SIG-M5 treated with dmso at 0.1 percent for 504 hours (cell line): ENCODE results near the gene SYPL1.

Experiments used
- DNase-seq: peaks from one replicate; lab custom pipeline; 2025; ENCODE audit not compliant: unreplicated experiment; lab: John Stamatoyannopoulos, UW

The SYPL1 gene

DNA sequence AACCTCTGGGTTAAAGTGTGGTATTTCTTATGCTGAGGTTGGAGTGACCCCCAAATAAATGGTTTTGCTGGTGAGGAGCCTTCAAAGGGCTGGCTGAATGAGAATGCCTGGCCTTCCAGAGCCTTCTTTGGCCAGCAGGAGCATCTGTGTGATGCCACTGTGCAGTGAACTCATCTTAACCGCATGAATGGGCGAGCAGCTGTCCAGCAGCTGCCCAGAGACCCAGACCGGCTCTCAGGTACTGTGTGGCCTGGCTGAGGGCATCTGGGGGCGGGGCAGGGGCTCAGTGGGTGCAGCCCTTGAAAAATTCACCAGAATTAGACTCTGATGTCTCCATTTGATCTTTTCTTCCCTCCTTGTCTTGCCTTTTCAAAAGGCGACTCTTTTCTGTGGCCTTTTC, 59.0 kb downstream of the SYPL1 start:
- no peak for DNase-seq

DNA sequence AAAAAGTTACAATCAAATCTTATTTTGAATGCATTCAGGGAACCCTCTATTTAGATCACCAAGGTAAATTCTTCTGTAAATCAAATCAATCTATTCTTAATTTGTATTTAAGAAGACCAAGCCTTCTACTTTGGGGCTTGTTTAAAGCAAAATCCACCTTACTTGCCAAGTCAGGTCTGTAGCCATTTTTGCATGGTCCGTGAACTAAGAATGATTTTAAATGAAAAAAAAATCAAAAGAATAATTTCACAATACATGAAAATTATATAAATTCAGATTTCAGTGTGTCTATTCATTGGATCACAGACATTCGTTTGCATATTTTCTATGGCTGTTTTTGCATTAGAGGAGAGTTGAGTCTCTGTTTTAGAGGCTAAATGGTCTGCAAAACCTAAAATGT, 59.4 kb downstream of the SYPL1 start:
- DNase-seq: no peak

DNA sequence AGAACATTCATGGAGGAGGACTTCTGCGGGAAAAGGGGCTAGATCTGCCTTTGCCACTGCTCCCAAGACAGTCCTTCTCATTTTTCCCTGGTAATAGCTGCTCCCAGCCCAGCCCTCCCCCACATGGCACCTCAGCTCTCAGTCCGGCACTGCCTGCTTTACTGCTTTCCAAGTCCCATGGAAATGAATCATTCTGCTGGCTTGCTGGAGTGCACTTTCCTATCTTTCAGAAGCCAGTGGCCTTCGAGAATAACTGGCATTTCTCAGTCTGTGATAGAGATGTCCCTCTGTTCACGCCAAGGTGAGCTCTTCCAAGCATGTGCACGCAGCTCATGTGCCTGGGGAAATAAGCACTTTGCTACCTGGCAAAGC, 61.4 kb downstream of the SYPL1 start:
- DNase-seq: no peak

DNA sequence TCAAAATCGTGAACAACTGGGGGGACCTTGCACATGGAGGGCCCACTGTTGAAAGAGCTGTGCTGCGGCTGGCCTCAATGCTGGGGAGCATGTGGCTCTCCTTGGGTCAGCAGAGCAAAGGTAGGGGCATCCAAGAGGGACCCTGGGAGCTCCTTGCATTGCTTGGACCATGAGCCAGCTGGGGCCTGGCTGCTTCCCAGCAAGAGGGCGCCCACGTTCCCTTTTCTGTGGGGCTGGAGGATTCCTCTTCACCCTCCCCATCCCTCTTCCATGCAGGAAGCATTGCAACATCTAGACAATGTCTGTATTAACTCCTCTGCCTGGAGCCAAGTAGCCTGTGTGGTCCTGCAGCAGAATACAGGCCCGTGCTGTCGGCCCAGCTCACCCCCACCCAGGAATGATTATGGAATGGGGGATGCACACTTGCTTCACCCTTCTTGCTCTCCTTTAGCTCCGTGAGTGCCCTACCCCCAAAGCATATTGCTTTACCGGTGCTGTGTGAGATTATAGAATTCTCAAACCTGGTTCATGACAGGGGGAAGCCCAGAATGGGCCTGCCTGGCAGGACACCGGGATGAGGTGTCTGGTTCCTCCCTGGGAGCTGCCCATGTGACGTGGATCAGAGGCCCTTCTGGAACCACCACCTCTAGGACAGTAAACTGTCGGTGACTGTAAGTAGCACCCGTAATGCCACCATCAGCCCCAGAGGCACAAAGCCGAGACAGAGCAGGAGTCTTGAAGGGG, 61.9 kb downstream of the SYPL1 start:
- peak; percentile 26 for DNase-seq

DNA sequence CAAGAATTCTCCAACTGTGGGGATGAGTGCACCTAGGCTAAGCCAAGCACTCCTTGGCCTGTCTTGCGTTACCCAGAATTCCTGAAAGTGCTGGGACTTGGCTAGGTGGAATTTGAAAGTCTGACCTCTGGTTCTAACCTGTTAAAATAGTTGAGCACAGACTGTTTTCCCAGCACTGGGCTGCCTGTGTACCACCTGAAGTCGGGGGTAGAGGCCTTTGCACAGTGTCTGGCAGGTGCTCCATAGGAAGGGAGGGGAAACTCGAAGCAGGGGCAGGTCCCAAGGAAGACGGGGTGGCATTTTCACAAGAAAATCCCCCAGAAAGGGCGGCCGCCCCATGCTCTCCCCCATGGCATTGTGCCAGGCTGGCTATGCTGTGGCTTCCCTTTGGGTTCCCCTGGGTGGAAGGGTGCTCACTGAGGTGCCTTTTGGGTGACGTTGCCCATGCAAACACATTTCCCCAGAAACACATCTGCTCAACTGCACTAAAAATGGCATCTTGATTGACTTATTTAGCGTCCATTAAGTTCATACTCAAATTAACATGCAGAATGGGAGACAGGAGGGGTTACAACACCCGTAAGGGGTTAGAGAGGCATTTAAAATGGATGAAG, 62.9 kb downstream of the SYPL1 start:
- DNase-seq: no peak

DNA sequence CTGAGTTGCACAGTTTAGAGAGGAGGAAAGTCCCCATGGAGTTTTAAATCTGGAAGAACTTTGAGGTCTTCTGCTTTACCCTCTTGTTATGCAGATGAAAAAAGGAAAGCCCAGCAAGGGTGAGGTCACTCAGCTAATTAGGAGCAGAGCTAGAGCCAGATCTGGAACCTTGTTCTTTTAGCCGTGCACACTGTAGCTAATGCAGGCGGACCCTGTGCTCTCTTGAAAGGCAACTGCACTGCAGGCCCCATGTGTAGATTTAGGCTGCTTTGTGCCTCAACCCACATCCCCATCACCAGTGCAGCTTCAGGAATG, 63.4 kb downstream of the SYPL1 start:
- DNase-seq: no peak

DNA sequence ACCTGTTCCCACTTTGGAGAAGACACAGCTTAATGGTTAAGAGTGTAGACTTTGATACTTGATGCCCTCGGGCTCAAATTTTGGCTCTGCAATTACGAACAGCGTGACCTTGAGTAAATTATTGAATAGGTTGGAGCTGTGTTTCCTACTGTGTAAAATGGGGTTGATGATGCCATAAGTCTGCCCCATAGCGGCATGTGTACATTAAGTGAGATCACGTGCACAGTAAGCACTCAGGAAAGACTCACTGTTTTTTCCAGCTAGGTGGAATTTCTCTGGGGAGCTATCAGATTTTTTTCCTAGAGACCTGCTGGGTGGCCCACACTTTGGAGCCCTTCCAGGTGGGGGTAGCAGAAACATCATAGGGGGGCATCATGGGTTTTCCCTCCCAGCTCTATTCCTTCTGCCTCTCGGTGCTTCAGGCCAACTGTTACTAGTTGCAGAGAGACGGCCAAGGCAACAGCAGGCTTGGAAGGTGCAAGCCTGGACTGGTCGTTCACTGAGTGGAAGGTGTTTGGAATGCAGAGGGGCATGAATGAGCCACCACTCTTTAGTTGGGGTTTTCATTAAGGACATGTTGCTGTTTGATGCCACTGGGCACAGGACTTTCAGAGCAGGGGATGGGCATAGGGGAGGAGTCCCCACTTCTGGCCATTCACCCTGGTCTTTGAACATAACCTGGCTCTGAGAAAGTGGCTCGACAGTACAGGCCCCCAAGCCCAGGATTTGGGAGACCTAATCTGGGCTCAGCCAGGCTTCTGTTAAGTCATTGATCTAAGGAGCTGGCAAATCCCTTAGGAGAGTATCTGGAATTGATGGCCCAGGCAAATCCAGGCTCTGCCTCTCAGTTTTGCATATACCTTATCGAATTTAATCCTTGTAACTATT, 64.0 kb downstream of the SYPL1 start:
- no peak for DNase-seq

DNA sequence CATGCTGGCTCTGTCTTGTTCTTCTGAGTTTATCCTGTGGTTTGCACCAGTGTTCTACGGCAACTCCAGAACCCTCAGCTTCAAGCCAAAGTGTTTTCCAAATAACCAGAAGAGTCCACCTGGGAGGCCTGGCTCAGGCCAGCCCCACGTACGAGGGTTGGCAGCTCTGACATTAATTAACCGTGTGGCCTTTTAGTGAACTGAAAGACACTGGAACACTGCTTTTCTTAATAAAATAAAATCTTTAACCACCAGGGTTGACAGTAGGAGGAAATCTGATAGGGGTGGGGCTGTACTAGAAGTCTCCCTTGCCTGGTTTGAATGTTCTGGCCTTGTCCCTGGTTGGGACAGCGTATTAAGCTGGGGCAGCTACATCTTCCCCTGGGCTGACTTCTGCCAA, 64.9 kb downstream of the SYPL1 start:
- no peak for DNase-seq

DNA sequence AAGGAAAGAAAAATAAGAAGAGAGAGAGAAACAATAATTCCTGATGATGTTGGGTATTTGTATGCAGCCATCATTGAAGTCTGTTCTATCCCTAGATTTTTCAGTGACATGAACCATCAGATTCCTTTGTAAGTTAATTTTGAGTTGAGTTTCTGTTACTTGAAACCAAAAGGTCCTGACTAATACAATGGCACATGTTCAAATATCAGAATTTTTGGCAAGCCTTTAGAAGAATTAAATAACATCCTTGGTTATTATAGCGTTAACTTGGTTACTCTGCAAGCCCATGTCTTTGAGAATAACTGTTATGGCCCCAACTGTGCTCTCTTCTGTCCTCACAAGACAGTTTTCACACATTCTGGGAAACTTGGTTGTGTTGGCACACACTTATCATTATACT, 66.5 kb downstream of the SYPL1 start:
- no peak for DNase-seq

DNA sequence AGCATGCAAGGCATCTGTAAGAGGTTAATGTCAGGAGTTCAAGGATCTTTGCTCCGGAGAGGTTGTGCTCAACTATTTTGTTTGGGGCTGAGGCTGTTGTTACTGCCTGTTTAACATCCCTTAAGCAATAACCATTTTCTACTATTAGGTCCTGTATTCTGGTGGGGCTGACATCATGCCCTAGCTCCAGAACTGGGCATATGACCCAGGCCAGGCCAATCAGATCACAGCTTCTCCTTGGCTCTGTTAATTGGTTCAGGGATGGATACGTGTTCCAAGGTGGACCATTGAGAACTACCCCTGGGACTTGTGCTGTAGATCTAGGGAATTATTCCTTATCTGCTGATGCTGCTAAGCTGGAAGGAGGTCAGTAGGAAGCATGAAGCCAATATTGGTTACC, 67.0 kb downstream of the SYPL1 start:
- no peak for DNase-seq

DNA sequence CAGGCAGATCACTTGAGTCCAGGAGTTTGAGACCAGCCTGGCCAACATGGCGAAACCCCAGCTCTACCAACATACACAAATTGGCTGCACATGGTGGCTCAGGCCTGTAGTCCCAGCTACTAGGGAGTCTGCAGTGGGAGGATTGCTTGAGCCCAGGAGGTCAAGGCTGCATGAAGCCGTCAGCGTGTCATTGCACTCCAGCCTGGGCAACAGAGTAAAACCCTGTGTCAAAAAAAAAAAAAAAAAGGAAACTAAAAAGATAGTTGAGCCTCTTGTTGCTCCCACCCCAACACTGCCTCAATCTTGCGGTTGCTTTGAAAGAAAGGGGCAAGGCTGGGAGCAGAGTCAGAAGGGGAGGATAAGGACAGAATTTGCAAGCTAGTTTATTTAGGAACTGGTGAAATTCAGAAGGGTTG, 69.9 kb downstream of the SYPL1 start:
- DNase-seq: no peak

DNA sequence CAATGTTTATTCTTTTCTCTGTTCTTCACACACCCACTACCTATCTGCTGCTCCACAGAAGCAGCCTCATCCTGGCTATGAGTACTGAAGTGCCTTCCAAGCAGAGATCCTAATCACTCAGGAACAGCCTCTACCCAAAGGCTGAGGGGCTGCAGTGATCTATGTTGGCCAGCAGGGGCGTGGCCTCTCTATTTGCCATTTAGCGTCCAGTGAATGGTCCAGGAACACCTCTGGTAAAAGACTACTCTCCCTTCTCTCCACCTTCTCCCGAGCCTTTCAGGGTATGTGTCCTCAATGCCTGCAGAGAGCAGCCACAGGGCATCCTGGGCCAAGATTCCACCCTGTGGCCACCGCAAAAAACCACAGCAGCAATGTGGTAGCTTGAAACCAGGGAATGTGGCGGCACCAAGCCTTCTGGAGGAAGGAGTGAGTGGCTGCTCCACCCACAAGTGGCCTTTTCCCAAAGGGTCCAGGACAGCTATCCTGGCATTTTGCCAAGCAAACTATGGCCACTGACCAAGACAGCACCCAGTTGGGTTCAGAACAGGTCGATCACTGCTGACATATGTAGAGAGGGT, 70.9 kb downstream of the SYPL1 start:
- peak; percentile 33 for DNase-seq
